ENCODE data around the gene AFDN. TPM values are rescaled to one million over a fixed set of nuclear protein-coding genes. Genes with fewer than 3 reads are reported as not detected.
"Not testable (repeated sequence)": the region's sequence is repeated elsewhere in the genome, so short reads cannot be mapped to it uniquely, and the experiment has no call there.

Gene AFDN
- polyA plus RNA-seq, 3 donors = 186 to 250 (median 186) TPM

DNA sequence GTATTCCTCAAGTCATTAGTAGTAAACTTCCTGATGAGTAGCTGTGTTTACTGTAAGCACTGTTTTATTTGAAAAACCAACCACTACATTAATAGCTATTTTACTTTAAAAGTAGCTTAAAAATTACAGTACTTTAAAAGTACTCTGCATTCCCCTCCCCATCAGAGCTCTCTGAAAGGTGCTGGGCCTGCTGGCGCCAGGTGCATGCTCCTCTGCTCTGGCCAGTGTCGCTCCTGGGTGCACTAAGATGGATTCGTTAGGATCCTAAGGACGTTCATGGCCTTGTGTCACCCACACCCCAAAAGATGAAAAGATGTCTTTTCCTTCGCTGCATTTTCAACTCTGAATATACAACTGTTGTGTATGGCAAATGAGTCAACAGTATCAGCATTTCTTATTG, 126.8 kb downstream of the AFDN start:
- DNase-seq (ENCODE audit: extremely low read depth in 1 of 11, low read depth in 9 of 11, low spot score in 4 of 11) = no peak

DNA sequence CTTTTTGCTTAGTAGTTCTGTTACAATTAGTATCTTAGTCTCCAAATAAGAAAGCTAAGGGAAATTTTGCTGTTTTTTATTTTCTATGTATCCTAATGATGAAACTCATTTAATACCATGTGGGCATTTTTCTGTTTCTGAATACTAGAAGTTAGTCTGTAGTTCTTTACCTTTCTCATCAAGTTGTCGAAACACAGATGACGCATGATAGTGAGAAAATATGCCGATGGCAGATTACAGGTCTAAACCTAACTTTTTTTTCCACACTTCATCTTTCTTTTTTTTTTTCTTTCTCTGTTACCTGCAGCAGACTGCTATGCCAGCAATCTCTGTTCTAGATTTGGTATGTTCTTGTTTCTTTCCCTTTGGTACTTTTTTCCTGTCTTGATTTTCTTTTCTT, 127.4 kb downstream of the AFDN start:
- no peak for DNase-seq (ENCODE audit: extremely low read depth in 1 of 11, low read depth in 9 of 11, low spot score in 4 of 11)

DNA sequence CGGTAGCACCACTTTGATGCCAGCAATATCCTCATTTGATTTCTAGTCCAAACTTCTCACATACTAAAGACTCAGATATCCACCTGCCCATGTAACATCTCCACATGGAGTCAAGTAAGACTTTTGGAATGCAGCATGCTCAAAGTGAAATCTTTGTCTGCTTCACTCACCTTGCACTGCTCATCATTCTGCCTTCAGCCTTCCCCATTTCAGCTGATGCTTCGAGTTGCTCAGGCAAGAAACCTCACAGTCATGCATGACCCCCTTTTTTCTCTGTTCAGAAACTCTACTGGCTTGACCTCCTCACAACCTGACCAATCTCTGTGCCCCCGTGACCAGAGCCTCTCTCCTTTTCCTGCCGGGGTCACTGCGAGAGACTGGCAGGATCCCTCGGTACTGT, 129.8 kb downstream of the AFDN start:
- no peak for DNase-seq (ENCODE audit: extremely low read depth in 1 of 11, low read depth in 9 of 11, low spot score in 4 of 11)

DNA sequence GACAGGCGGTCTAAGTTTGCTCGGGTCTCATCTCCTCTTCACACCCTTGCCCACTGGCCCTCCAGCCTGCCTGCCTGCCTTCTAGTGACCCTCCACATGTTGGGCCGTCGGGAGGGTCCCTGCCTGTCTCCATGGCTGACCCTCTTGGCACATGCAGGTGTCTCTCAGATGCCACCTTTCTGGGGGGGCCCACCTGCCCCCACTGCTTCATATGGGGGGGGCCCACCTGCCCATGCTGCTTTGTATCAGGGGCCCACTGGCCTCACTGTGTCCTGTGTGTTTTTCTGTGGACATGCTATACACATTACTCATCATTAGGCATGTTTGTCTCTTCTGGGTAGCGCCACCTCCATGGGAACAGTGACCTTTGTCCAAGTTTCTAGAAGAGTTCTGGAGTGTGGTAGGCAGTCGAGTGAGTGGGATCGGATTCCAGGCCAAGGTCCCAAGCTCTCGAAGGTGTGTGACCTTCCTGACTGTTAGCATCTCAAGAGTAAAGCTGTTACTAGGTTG, 130.3 kb downstream of the AFDN start:
- no peak for DNase-seq (ENCODE audit: extremely low read depth in 1 of 11, low read depth in 9 of 11, low spot score in 4 of 11)

DNA sequence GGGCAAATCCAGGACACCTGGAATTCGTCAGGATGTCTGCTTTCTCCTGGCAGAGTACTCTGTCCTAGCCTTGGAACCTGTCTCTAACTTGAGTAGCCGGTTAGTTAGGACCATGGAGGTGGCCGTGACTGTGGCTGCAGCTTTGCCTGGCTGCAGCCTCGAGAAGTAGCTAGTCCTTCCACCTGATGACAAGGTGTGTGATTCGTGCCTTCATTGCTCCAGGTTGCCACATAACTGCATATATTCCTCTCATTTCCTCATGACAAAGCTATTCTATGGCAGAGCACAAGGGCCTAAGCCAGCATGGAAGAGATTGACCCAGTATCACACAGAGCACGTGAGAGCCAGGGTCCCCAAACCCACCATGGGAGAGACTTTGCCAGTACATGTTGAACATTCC, 130.9 kb downstream of the AFDN start:
- no peak for DNase-seq (ENCODE audit: extremely low read depth in 1 of 11, low read depth in 9 of 11, low spot score in 4 of 11)

DNA sequence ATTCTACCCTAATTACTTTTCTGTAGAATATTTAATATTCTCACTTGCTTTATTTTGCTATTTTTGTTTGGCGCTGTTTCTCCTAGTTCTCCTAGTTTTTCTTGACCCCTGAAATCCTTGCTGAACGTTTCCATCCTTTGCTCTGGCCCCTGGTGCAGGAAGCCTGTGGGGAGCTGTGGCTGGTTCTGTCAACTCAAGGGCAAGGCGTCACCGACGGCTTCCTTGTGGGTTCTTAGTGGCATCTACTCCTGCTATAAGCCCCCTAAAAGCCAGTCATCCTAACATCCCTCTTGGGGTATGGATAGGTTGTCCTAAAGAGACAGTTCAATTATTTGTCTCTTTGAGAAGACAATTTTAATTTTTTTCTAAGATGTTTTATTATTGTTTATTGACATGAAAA, 133.9 kb downstream of the AFDN start:
- no peak for DNase-seq (ENCODE audit: extremely low read depth in 1 of 11, low read depth in 9 of 11, low spot score in 4 of 11)

DNA sequence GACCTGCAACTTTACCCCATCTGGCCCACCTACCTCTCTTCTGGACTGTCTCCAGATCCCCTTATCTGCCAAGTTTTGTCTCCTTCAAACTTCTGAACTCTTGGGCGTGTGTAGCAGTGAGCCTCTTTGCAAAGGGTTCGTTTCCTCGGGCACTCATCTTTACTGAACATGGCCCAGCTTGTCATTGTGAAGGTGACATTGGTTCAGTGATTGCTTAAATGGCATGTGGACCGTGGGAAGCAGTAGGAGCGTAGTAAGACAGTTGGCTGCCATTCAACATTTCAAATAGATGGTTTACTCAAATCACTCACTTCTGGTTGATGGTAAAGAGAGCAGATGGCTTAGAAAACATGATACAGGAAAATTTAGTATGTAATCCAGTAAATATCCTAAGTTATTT, 136.0 kb downstream of the AFDN start:
- no peak for DNase-seq (ENCODE audit: extremely low read depth in 1 of 11, low read depth in 9 of 11, low spot score in 4 of 11)

DNA sequence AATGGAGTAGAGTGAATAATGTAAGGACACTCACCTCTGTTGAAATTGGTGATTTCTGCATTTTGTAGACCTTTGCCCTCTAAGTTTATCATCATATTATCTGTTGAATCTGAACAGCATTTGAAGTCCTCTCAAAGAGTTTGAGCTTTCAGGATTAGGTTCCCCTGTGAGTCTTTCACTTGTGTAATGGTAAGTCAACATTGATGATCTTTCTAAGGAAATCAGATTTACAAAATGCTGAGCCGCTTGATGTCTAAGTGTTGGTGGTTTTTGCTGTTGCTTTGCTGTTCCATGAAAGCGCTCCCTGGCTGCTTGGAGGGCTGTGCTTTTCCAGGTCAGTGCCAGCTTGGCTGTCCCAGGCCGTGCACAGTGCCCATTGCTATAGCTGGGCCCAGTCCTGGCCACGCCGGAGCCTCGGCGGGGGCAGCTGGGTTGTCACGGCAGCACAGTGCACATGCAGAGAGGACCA, 136.9 kb downstream of the AFDN start:
- DNase-seq (ENCODE audit: extremely low read depth in 1 of 11, low read depth in 9 of 11, low spot score in 4 of 11) = no peak

DNA sequence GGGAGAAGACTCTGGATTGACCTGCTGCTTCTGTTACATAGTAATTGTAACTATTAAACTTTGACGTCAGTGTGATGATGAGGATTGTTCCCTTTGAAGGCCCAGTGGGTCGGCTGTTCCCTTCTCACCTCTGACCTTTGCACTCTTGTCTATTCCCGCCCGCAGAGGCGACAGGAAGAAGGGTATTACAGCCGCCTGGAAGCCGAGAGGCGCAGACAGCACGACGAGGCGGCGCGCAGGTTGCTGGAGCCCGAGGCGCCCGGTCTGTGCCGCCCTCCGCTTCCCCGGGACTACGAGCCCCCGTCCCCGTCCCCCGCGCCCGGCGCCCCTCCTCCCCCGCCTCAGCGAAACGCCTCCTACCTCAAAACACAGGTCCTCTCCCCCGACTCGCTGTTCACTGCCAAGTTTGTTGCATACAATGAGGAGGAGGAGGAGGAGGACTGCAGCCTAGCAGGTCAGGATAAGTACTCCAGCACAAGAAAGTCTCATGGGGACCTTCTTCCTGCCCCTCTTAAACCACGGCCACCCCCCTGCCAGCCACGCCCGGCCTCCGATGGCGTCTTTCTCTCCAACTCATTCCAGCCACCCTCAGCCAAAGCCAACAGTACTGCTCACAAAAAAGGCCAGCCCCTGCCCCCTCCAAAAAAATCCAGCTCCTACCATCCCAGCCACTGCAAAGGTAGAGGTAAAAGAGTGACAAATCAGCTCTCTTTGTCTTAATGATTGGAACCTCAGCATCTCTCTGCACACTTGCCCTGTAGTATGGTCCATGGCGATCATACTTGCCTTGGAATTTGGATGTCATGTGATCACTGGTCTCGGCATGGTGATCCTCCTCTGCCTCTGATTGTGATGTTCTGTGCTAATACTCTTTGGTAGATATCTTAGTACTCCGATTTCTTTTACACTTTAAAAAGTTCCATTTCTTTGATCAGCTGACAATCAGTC, 139.2 kb downstream of the AFDN start:
- no peak for DNase-seq (ENCODE audit: extremely low read depth in 1 of 11, low read depth in 9 of 11, low spot score in 4 of 11)

DNA sequence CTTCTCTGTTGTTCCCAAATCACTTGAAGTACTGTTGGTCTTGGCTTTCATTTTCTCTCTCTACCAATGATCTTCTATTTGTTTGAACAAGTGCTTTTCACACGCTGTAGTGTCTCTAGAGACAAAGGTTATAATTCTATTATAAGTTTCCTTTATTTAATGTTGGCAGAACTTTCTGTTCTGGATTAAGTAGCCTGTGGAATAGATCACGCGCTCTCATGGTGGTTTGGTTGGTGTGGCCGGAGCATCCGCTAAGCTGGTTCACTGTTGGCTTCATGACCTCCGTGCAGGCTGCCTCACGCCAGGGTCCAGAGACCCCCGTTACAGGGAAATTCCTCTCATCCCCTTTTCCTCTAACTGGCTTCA, 139.8 kb downstream of the AFDN start:
- no peak for DNase-seq (ENCODE audit: extremely low read depth in 1 of 11, low read depth in 9 of 11, low spot score in 4 of 11)

DNA sequence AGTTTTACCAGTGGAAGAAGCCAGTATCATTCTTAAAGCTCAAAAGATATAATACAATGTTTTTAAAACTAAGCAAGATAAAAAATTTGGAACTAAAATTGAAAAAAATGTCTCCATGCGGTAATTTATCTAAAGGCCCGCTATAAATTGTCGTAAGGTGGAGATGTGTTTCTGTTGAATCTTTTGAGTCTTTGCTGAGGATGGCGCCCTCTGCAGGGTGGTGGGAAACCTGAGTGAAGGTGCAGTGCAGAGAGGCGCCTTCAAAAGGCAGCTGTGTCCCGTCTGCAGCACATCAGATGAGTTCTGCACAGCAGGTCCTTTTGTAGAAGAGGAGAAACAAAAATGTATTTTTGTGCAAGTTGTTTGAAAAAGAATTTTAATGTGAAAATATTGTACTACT, 141.4 kb downstream of the AFDN start:
- DNase-seq (ENCODE audit: extremely low read depth in 1 of 11, low read depth in 9 of 11, low spot score in 4 of 11) = no peak

DNA sequence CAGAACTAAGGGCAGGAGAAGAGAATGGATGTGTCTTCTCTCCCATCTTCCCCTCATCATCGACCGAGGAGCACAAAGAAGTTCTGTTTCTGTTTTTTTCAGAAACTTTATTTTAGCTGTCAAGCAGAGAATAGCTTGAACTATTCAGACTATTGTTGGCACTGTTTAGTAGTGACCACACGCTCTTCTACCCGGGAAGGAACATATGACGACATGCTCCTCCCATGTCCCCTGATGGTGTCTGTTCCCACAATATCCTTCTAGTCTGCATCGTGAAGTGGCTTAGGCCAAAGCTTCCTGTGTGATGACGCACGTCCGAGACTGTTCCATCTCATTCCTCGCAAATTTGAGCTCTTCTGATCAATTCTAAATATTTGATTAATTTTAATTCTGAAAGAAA, 143.5 kb downstream of the AFDN start:
- DNase-seq (ENCODE audit: extremely low read depth in 1 of 11, low read depth in 9 of 11, low spot score in 4 of 11) = no peak

DNA sequence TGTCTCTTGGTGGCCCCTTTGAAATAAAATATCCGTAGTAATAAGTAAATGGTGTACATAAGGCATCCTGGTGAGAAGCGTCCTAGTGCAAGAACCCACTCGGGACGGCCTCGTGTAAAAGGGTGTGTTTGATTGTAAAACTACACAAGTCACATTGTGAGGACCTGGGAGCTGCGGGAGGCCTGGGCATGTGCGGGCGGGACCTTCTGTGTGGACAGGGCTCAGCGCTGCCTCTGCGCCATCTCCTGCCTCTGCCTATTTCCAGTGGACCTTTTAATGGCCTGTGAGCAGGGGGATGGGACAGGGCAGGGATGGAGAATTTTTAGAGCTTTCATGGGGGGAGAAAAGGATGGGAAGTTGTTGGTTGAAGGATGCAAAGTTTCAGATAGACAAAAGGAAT, 145.5 kb downstream of the AFDN start:
- DNase-seq (ENCODE audit: extremely low read depth in 1 of 11, low read depth in 9 of 11, low spot score in 4 of 11) = no peak

DNA sequence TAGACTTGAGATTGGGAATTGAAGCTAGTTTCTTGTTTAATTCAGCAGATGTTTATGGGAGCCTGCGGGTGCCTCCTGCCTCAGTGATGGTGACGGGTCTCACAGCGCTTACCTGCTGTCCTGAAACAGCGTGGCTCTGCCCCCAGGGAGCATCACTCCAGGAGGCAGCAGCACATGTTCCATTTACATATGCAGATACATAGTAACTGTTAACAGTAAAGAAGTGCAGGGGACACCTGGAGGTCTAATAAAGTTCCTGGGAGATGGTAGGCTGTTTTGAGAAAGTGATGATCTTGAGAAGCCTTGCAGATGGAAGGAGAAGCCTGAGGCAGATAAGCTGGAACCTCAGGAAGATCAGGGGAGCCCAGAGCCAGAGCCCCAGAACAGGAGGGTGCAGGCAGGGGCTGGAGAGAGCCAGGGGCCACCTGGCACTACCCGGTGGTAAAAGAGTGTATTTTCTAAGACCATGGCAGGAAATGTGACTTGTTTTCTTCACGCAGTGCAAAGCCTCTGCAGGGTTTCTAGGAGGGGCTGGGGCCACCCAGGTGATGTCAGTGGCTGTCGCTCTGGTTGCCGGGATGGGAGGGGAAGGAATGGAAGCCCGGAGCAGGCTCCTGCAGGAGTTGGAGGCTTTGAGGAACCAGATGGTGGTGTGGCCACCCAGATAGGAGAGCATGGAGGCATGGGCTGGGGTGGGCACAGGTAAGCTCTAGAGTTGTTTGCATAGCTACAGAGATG, 146.6 kb downstream of the AFDN start:
- DNase-seq (ENCODE audit: extremely low read depth in 1 of 11, low read depth in 9 of 11, low spot score in 4 of 11) = no peak

DNA sequence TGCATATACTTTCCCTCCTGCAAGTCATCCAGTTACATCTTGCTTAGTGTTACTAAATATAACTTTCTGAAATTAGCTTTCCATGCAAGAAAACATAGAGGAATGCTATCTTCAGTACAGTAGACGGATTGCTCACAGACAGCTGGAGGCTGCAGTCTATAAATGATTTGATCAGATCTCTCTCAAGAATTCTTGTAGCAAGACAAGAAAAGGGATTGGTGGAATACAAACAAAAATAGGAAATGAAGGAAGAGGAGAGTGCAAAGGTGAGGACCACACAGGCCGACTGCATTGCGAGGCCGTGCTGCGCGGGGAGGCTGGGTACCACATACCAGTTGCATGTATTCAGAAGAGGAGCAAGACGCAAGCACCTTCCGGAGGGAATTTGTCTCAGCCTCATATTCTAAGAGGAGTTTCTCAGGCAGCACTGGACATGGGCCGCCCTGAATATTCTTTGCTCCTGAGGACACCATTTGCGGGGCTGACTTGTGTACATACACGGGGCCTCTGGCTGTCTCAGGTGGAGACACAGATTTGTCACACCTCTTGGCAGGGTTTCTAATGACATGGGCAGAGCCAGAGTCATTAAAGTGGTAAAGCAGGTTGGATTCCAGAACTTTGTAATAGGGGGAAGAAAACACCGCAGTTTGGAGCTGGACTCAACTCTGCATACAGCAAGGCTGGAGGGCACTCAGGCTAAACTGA, 148.1 kb downstream of the AFDN start:
- DNase-seq (ENCODE audit: extremely low read depth in 1 of 11, low read depth in 9 of 11, low spot score in 4 of 11) = peak in 1 of 11 donors; percentile 10

DNA sequence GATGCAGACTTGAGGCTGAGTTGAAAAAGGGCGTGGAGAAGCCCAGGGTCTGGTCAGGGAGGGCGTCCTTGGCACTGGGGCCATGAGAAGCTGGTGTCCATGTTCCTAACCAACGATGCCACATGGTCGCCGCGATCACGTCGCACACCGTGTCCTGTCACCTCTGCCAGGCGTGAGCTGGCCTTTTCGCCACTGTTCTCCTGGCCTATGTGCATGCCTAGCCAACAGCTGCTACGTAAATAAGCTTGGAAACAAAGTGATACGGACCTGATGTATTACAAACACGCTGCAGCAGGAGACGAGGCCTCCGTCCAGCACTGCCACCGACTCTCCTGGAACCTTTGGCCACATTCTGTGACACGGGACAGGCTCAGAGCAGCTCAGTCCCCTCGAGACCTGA, 148.7 kb downstream of the AFDN start:
- DNase-seq (ENCODE audit: extremely low read depth in 1 of 11, low read depth in 9 of 11, low spot score in 4 of 11) = no peak

DNA sequence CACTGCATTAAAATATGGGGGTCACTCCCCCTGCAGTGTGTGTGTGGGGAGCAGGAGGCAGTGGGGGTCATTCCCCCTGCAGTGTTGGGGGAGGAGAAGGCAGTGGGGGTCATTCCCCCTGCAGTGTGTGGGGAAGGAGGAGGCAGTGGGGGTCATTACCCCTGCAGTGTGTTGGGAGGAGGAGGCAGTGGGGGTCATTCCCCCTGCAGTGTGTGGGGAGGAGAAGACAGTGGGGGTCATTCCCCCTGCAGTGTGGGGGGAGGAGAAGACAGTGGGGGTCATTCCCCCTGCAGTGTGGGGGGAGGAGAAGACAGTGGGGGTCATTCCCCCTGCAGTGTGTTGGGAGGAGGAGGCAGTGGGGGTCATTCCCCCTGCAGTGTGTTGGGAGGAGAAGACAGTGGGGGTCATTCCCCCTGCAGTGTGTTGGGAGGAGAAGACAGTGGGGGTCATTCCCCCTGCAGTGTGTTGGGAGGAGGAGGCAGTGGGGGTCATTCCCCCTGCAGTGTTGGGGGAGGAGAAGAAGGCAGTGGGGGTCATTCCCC, 149.5 kb downstream of the AFDN start:
- not testable (repeated sequence) for DNase-seq (ENCODE audit: extremely low read depth in 1 of 11, low read depth in 9 of 11, low spot score in 4 of 11)

DNA sequence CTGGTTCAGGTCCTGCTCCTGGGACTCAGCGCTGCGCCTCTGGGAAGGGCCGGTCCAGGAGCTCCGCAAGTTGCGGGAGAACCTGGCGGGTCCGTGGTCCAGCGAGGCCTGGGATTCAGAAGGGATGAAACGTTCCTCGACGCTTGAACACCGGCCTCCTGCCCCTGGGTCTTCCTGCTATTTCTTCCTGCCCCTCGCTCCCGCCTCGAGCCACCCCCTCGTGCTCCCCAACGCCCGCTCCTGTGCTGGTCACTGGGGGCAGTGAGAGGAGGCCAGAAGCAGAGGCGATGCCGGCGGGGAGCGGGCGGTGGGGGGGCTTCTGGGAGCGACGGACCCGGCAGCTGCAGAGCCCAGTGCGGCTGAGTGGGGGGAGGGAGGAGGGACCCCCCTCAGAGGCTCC, 150.0 kb downstream of the AFDN start:
- no peak for DNase-seq (ENCODE audit: extremely low read depth in 1 of 11, low read depth in 9 of 11, low spot score in 4 of 11)

DNA sequence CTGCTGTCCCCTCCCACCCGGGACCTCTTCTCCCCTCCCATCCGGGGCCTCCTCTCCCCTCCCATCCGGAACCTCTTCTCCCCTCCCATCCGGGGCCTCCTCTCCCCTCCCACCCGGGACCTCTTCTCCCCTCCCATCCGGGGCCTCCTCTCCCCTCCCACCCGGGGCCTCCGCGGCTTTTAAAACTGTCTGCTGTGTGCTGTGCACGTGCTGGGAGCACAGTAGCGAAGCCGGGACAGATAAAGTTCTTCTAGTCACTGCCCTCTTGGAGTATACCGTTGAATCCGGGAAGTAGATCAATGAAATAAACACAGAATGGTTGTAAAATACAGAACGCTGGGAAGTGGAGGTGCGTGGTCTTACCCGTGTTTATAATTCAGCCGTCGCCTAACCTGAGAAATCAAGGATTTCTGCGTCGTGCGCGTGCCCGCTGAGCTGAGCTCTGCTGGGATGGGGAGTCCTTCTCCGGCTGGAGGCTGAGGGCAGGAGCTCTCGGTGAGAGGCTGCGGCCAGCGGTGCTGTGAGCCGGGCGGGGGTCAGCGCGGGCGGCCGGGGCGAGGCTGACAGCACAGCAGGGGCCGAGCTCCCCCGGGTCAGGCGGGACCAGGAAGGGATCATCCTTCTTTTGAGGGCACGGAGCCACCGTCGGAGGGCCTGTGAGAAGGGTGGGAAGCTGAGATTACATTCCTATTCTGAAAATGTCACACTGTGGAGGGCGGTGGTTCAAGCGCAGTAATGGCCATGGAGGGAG, 151.2 kb downstream of the AFDN start:
- no peak for DNase-seq (ENCODE audit: extremely low read depth in 1 of 11, low read depth in 9 of 11, low spot score in 4 of 11)
